ENCODE results near the gene CLOCK. TPM values are rescaled to one million over a fixed set of nuclear protein-coding genes. Genes with fewer than 3 reads are reported as not detected.

CLOCK gene
- total and polyA plus RNA-seq, 5 donors: 12.2 to 44.8 (median 34.9) TPM

DNA sequence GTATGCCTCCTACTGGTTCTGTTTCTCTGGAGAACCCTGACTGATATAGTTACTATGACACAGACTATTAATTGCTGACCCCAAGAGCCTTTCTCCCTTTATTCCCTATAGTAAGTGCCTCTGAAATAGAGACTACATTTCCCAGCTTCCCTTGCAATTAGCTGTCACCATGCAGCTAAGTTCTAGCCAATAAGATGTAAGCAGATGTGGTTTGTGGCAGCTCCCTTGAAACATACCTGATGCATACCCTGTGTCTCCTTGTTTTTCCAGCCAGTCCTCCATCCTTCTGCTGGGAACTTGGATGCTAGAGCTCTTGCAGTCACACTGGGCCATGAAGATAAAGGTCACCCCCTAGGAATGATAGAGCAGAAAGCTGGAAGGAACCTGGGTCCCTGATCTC lies 160.6 kb downstream of the CLOCK start:
- intact Hi-C loops (cut with DNase I): no loop called here
- no peaks in the 10 kb centered on the region for H3K27me3 ChIP-seq (ENCODE audit: control insufficient read depth, insufficient read depth)
- H3K27ac ChIP-seq (ENCODE audit: low read length): no peak overlapping the region
- DNase-seq: no peak
- H3K4me3 ChIP-seq (ENCODE audit: low read length): no peak overlapping the region
- no peak for ATAC-seq
- no peaks in the 10 kb centered on the region for H3K4me1 ChIP-seq (ENCODE audit: control insufficient read depth, insufficient read depth, low read length)
- no peaks in the 10 kb centered on the region for H3K9me3 ChIP-seq (ENCODE audit: control insufficient read depth, low read length)

DNA sequence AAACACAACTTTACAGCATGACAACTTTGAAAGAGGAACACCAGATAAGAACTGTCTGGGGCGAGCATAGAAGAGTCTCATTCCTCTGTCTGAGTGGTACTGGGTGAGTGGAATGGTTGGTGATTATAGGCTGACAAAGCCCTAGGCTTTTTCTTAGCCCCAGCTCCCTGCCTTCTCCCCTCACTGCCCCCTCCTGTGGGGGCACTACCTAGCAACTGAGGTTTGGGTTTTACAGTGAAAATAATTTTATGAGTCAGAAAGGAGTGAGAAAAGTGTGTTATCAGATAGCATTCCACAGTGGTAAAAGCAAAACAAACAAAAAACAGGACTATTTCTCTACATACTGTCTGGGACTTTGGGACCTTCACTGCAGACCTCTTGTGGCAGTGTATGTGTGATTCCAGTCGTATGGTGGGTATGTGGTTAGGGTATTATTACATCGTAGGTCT lies 161.5 kb downstream of the CLOCK start:
- WGBS: 79% methylated on average over 3 of the region's 3 CpGs

DNA sequence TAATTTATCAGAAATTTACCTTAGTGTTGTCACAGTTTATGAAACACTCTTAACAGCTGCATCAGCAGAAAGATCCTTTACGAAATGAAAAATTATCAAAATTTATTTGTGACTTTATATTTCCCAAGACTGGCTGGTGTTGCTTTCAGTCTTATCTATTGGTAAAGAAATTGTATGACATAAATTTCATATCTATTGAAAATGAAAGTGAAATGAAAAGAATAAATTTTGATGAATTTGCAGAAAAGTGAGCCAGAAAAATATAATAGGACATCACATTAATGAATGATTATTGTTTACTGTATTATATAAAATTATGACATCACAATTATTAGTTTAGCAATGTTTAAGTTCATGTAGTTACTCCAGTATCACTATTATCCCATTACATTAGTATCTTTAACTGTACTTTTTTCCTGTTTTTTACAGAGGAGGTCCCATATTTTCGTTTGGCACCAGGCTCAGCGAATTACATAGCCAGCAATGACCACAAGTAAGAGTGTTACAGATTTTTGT lies 164.2 kb downstream of the CLOCK start:
- H3K27ac ChIP-seq (ENCODE audit: low read length): no peak overlapping the region
- WGBS: 85% methylated on average over 3 of the region's 3 CpGs
- no peak overlapping the region for H3K4me3 ChIP-seq (ENCODE audit: low read length)
- H3K4me1 ChIP-seq (ENCODE audit: control insufficient read depth, insufficient read depth, low read length): no peaks in the 10 kb centered on the region
- H3K27me3 ChIP-seq (ENCODE audit: control insufficient read depth, insufficient read depth): no peaks in the 10 kb centered on the region
- DNase-seq: no peak
- intact Hi-C loops (cut with DNase I): no loop called here
- no peak for ATAC-seq
- H3K9me3 ChIP-seq (ENCODE audit: control insufficient read depth, low read length): no peaks in the 10 kb centered on the region

More for the DNA sequence above, 161.5 kb downstream of the CLOCK start:
- Histone ChIP-seq H3K9me3 (ENCODE audit: control insufficient read depth, low read length) (no peaks in the 10 kb centered on the region), H3K27me3 (ENCODE audit: control insufficient read depth, insufficient read depth) (no peaks in the 10 kb centered on the region), H3K27ac (ENCODE audit: low read length) (no peak overlapping the region), H3K4me3 (ENCODE audit: low read length) (no peak overlapping the region), H3K4me1 (ENCODE audit: control insufficient read depth, insufficient read depth, low read length) (no peaks in the 10 kb centered on the region)
- no peak for DNase-seq
- intact Hi-C loops (cut with DNase I): no loop called here
- no peak for ATAC-seq

DNA sequence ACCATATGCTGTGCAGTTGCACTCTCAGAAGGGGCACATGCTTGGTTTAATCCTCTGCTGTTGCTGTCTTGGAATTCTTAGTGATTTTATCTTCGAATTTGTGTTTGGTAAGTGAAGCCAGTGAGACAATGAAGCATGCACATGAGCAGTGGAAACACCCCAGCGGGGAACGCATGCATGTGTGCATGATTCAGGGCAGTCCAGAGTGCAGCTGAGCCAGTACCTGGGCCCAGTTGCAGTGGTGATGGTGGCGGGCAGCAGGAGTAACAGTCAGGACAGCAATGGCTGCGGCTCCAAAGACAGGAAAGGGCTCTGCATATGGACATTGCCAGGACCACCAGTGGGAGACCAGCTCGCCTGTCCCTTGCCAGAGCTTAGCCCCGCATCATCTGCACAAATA lies 165.2 kb downstream of the CLOCK start:
- Histone ChIP-seq H3K27me3 (ENCODE audit: control insufficient read depth, insufficient read depth) (no peaks in the 10 kb centered on the region), H3K4me1 (ENCODE audit: control insufficient read depth, insufficient read depth, low read length) (no peaks in the 10 kb centered on the region), H3K9me3 (ENCODE audit: control insufficient read depth, low read length) (no peaks in the 10 kb centered on the region), H3K27ac (ENCODE audit: low read length) (no peak overlapping the region), H3K4me3 (ENCODE audit: low read length) (no peak overlapping the region)
- ATAC-seq (no peak), DNase-seq (no peak)
- 93% methylated on average over 7 of the region's 7 CpGs for whole genome bisulfite sequencing
- intact Hi-C loops (cut with DNase I): no loop called here

DNA sequence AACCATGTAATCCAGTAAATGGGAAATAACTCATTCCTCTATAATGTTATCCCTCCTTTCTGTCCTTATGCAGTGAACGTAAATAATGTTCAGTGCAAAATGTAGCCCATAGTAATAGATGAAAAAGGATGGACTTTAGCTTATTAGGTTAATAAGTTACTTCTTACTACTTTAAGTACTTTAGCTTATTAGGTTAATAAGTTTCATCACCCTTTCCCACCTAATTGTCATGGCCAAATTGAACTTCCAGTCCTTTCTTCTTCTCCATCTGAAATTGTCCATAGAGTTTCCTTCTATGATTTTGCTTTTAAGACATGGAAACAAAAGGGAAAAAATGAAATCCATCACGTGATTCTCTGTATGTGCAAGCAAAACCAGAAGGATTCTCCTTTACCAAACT lies 166.1 kb downstream of the CLOCK start:
- no peaks in the 10 kb centered on the region for H3K9me3 ChIP-seq (ENCODE audit: control insufficient read depth, low read length)
- H3K4me3 ChIP-seq (ENCODE audit: low read length): no peak overlapping the region
- ATAC-seq: no peak
- intact Hi-C loops (cut with DNase I): no loop called here
- DNase-seq: no peak
- no peak overlapping the region for H3K27ac ChIP-seq (ENCODE audit: low read length)
- H3K27me3 ChIP-seq (ENCODE audit: control insufficient read depth, insufficient read depth): no peaks in the 10 kb centered on the region
- H3K4me1 ChIP-seq (ENCODE audit: control insufficient read depth, insufficient read depth, low read length): no peaks in the 10 kb centered on the region
- WGBS: 90% methylated on average over 2 of the region's 2 CpGs

DNA sequence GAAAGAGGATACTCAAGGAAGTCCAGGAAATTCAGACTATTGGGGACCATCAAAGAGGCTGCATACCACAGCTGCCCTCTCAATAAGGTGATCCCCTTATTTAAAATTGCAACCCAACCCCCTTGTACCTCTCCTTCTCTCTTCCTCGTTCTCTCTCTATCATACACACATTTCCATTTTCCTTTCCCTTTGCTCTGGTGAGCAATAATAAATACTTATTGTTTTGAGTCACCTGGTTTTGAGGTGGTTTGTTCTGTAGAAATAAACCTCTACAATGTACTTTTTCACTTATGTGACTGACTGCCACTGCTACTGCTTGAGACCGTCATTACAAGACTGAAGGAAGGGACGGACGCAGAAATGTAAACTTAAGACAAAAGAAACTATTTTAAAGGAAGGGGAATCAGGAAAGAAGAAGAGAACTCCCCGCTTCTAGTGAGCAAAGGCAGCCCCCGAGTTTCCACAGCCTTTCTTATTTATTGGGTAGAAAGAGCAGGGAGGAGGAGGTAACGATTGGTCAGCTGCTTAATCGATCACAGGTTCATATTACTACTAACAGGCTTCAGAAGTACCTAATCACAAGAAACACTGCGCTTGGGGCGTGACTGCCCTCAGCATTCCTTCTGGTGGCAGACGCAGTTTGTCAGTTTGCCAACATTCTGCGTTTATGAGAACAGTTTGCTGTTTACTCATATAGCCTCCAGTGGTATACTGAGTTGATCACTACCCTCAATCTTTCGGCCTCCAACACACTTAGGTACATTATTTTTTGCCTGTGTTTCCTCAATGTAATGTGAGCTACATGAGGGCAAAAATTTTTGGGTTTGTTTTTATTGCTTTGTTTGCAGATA lies 167.9 kb downstream of the CLOCK start:
- intact Hi-C loops (cut with DNase I): no loop called here
- WGBS: 83% methylated on average over 13 of the region's 13 CpGs

More for the DNA sequence above, 167.9 kb downstream of the CLOCK start:
- no peak for DNase-seq
- Histone ChIP-seq H3K4me1 (ENCODE audit: control insufficient read depth, insufficient read depth, low read length) (no peaks in the 10 kb centered on the region), H3K4me3 (ENCODE audit: low read length) (no peak overlapping the region), H3K27me3 (ENCODE audit: control insufficient read depth, insufficient read depth) (no peaks in the 10 kb centered on the region), H3K27ac (ENCODE audit: low read length) (no peak overlapping the region), H3K9me3 (ENCODE audit: control insufficient read depth, low read length) (no peaks in the 10 kb centered on the region)
- ATAC-seq: no peak

Other genes starting within 250 kb of the CLOCK start
- gene SRD5A3, start 200.7 kb downstream of the CLOCK start, total RNA-seq: 10 to 100 TPM in 2 of 4 donors, 1 to 10 TPM in 2; 9.5 to 14.9 (median 11.0) TPM
- gene SRD5A3, start 200.7 kb downstream of the CLOCK start, polyA plus RNA-seq: 9.7 TPM
- gene TMEM165, start 151.0 kb downstream of the CLOCK start, total RNA-seq: 10 to 100 TPM; 45.3 to 89.9 (median 53.1) TPM
- 47.1 TPM for gene TMEM165, start 151.0 kb downstream of the CLOCK start, polyA plus RNA-seq
- gene PDCL2, start 45.3 kb upstream of the CLOCK start, total RNA-seq: not detected
- not detected for gene PDCL2, start 45.3 kb upstream of the CLOCK start, polyA plus RNA-seq
- gene NMU, start 89.4 kb upstream of the CLOCK start, total RNA-seq: not detected
- not detected for gene NMU, start 89.4 kb upstream of the CLOCK start, polyA plus RNA-seq